Right renal cortex interstitium (tissue), 3 donors: ENCODE data around the gene ASPN. TPM values are rescaled to one million over a fixed set of nuclear protein-coding genes. Genes with fewer than 3 reads are reported as not detected.

Experiments
- DNase-seq, 3 donors: peaks; one replicate each; pipeline ENCODE4 v3.0.0-alpha.2; 2013; ENCODE audit warnings: low read depth in 3 of 3, low spot score in 2 of 3
- polyA plus RNA-seq, 3 donors: library from polyadenylated mRNA; unstranded; fragments of 120-200 nt; gene quantifications; one replicate each; pipeline ENCODE4 v1.2.1, GENCODE V29; 2013; ENCODE audit not compliant: insufficient read length in 3 of 3

The ASPN gene
- polyA plus RNA-seq, 3 donors = 10.2 to 16.4 (median 15.1) TPM

DNA sequence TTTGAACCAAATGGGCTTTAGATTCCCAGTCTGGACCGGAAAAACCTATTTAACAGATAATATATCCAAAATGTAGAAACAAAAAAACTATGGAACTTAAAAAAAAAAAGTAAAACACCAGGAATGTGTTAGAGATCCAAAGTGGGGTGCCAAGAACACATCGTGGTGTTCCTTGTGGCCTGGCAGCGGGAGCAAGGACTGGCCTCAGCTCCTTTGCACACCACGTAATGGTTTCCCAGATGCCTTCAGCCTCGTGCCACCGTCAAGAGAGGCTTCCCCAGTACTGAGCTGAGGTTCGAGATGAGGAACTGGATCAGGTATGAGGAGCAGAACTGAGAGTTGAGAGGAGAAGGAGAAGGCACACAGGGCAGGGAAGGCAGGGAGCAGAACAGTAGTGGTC, 3.5 kb downstream of the ASPN start:
- DNase-seq = no peak

DNA sequence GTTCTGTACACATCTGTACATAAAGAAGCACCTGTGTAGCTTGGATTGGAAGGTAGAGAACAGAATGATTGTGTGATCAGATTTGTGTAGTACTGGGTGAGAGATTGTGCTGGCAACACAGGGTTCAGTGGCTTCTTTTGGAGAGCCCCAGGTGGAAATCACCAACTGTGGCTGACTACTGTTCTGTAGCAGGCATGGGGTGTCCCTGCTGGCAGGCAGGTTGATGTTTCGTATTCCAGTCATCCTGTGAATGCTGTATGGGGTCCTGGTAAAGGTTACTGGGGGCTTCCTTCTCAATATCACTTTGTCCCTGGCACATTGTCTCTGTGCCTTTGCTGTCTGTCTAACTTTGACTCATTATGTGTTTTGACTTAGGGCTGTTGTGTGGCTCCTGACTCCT, 5.3 kb downstream of the ASPN start:
- no peak for DNase-seq

DNA sequence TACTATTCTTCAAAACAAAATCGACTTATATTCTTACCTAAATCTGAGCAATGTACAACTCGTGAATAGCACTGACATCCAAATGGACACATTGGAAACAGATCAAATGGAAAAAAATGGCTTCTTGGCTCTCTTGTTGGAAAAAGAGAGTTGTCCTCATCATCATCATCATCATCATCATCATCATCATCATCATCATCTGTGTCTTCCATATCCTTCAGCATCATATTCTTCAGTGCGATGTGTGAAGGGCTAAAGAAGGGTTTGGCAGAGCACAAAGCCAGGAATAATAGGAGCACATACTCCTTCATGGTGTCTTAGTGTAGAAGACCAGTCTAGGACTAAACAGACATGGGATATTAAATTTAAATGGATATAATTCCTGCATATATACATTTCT, 7.7 kb downstream of the ASPN start:
- DNase-seq = no peak

DNA sequence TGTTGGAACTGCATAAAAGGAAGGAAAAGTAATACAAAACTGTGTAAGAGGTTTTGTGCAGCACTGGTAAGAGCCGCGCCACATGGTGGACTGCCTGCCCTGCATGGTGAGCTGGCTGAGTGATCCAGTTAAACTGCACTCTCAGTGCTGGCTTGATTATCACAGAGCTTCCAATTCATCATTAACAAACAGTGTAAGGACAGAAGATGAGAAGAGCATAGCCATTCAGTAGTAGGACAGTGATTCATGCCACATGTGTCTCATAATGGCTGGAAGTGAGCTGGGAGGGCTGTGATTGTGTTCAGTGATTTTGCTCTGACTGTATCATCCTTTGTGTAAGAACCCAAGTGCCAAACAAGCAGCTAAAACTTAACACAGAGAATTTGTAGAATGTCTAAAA, 14.1 kb downstream of the ASPN start:
- DNase-seq = no peak

DNA sequence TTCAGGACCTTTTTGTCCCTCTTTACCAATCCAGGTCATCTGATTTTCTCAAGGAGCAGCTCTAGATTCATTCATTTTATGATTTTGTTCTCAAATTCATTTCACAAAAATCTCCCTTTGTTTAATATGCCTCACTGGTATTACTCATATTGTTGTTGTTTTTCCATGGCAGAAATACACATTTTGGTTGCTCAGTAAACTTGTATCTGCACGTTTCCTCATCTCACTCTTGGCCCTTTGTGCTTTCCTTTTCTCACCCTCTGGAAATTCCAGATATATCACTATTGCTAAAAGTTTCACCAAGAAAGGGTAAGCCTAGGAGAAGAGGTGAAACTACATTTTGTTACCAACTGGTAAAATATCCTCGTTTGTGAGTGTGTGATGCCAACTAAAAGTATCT, 14.8 kb downstream of the ASPN start:
- no peak for DNase-seq

DNA sequence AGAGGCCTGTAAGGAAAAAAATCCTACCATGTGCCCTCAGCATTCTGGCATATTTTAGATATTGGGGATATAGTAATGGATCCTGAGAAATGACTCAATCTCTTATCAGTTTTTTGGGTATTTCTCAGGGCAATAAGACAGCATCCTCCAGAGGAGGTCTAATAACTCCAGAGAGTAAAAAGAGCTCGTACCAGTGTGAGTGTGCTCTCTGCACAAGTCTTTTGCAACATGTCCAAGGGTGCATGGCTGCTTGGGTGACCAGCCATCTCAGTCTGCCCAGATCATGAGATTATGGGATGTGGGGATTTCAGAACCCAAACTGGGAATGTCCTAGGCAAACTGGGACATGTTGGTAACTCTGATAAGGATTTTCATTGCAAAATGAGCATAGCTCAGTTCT, 15.3 kb downstream of the ASPN start:
- DNase-seq = no peak

DNA sequence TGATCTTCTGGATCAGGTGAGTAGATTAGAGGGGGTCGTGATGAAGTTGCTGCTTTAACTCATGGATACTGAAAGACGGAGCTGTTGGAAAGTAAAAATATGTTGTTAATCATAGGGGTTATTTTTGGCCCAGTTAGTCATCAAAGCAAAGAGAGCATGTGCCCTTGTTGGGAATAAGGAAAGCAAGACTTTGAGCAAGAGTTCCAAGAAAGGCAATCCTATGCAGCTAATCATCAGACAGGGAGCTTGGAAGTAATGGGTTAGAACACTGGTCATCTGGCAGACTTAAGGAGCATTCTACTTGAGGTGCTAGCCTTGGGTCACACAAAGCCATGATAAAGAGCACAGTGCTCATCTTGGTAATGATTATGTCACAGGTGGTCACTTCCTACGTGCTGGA, 18.3 kb downstream of the ASPN start:
- no peak for DNase-seq

DNA sequence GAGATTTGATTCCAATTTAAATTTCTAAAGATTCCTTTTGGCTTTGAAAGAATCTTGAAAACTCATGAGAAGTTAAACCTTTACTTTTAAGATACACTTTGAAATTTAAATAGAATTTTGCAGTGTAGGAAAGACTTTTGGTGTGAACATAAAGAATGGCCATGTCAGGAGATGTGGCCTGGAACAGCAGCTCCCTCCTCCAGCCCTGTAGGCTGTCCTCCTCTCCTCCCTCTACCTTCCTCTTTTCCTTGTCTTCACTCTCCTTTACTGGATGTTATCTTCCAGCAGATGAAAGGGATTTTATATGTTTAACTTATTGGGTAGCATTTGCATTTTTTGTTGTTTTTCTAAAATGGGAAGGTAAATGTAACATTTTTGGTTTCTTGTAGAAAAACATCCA, 18.9 kb downstream of the ASPN start:
- DNase-seq = no peak

DNA sequence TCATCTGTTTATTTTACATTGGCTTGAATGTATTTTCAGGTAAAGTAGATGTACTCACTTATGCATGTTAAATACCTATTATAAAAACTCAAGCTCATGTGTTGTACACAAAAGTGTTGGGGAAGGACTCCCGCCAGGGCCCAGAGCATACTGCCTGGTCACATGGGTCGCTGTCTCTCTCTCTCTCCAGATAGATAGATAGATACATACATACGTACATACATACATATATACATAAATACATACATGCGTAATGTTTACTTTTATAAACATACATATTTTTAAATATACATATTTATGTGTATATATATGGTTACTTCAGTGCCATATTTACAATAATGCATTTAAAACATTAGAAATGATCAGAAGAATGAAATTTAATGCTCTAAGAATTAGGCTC, 24.7 kb downstream of the ASPN start:
- DNase-seq = no peak

DNA sequence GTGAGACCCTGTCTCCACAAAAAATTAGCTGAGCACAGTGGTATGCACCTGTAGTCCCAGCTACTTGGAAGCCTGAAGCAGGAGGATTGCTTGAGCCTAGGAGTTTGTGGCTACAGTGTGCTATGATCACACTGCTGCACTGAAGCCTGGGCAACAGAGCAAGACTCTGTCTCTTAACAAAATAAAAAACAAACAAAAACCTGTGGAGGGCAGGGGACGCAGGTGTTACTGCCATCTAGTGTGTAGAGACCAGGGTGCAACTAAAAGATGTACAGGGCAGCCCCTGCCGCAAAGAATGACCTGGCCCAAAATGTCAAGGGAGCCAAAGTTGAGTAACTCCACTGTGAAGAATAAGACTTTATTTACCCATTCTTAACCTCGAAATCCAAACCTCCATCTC, 27.1 kb downstream of the ASPN start:
- no peak for DNase-seq

DNA sequence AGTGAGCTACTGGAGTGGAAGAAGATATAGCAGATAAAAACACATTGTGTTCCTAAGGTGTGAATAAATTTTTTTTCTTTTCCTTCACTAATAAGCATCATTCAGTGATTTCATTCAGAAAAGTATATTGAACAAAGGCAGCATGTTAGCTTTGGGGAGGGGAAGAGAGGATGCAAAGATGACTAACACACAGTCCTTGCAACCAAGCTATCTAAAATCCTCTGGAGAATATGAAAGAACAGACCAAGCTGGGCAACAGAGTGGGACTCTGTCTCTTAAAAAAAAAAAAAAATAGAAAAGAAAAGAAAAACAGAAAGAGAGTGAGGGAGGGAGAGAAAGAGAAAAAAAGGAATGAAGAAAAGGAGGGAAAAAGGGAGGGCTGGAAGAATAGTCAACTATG, 35.8 kb downstream of the ASPN start:
- DNase-seq = no peak

DNA sequence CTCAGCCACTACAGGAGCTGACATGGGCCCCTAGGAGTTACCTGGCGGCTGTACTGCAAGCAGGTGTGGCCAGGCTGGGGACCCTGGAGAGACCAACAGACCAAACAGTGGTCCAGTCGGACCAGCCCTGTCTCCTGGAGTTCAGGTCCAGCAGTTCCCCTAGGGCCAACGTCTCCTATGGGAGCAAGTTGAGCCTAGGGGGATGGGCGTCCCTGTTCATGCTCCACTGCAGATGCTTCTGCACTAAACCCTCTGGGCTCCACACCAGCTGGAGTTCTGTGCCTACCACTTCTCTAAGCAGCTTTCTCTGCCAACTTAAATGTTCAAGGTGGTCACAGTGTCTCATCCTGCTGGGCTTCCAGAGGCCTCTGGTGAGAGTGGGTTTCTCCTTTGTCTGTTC, 37.5 kb downstream of the ASPN start:
- DNase-seq = no peak

DNA sequence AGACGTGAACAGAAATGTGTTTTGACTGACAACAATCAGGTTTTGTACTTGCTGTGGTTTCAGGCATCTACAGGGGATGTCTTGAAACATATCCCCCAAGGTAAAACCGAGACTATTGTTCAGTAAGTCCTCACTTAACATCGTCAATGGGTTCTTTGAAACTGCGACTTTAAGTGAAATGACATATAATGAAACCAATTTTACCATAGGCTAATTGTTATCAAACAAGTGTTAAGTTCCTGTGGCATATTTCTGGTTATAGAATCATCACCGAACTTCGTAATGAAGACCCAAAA, 41.6 kb downstream of the ASPN start:
- DNase-seq = no peak

DNA sequence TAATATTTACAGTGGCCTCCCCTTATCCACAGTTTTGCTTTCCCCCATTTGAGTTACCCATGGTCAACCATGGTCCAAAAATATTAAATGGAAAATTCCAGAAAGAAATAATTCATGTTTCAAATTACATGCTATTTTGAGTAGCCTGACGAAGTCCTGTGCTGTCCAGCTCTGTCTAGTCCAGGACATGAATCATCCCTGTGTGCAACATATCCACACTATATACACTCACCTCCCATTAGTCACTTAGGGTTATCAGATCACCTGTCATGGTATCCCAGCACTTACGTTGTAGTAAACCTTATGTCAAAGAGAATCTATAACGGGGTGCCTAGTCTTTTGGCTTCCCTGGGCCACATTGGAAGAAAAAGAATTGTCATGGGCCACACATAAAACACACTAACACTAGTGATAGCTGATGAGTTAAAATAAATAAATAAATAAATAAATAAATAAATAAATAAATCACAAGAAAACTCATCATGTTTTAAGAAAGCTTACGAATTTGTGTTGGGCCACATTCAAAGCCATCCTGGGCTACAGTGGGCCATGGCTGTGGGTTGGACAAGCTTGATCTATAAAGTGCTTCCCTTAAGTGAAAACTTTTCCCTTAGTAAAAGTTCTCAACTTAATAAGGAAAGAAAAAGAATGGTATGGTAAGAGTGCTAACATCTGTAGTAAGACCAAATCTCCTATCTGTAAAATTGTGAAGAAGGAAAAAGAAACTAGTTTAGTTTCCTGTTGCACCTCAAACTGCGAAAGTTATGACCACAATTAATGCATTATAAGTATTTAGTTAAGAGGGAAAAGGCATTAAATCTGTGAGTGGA, 42.2 kb downstream of the ASPN start:
- DNase-seq = no peak

DNA sequence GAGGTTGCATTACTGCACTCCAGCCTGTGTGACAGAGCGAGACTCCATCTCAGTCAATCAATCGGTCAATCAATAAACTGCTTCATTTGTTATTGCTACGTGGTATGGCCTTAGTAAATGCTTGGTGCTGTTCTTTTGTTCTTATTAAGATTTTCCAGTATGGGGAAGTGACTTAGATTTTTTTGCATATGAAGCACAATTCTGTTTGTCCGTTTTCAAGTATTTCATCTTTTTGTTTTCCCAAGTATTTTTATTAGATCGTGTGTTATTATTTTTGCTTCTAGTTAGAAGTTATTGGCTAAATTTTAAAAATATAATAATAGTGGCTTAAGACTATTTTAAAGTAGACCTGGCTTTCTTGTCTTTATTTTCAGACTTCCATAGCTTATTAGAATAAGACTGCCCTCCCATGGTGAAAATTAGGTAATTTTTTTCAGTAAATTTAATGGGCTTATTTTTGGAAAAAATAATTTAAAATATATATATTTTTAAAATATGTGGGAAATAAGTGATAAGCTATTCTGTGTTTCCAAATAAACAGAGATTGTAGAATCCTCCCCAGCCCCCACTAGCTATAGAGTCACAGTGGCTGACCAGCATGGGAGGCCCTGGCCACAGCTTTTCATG, 43.3 kb downstream of the ASPN start:
- no peak for DNase-seq

DNA sequence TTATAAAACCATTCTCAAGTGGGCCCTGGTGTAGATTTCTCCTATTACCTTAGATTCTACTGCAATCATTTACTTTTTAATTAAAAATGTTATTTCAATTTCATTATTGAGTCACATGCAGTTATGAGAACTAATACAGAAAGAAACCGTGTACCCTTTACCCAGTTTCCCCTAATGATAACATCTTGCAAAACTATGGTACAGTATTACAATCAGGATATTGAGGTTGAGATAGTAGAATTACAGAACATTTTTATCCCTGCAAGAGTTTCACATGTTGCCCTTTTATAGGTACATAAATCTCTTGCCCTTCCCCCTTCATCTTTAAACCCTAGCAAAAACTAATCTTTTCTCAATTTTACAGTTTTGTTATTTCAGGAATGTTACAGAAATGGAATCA, 47.0 kb downstream of the ASPN start:
- no peak for DNase-seq

DNA sequence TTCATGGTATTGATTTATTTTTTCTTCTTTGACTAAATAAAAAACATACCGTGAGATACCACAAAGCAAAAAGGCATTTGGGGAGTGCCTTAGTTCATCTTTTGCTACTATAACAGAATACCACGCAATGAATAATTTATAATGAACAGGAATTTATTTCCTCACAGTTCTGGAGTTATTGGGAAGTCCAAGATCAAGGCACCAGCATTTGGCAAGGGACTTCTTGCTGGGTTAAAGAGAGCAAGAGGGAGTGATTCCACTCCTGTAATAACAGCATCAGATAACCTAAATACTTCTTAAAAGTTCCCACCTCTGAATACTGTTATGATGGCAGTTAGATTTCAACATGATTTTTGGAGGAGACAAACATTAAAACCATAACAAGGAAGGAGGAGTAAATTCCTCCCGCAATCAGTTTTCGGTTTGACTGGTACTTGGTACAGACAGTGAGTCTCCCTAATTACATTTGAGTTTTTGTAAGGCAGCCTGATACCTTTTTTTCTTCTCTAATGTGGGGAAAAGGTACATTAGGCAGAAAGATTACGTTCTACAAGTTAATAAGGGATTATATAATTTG, 49.2 kb downstream of the ASPN start:
- DNase-seq = no peak

DNA sequence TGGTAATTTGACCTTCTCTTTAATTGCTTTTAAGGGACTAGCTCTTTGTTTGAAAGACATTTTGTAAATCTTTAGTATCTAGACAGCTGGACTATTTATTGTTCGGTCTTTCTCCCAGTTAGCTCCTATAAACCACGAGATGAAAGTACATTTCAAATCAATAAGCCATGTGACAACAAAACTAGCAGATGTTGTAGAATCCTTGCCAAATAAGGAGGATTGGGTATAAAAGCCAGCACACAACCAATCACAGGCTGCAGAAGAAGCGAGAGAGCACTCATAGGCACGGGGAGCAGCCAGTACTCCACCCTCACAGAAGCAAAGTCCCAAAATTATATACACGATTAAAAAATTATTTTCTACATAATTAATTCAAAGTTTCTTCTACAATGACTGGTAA, 50.0 kb downstream of the ASPN start:
- no peak for DNase-seq

DNA sequence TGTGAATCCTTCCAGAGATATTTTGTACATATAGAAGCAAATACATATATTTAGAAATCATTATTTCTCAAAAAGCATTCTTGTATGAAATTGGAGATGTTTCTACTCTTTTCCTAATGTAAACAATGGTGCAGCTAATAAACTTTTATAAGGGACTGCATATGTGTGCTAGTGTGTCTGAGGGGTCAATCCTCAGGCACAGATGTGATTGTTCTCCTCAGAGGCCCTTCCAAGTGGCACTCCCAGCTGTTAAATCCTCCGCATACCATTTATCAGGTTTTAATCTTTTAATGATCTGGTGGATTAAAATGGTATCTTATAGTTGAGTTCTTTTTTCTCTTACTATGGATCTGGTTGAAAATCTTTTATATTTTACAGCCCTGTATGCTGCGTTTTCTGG, 52.5 kb downstream of the ASPN start:
- DNase-seq = no peak

DNA sequence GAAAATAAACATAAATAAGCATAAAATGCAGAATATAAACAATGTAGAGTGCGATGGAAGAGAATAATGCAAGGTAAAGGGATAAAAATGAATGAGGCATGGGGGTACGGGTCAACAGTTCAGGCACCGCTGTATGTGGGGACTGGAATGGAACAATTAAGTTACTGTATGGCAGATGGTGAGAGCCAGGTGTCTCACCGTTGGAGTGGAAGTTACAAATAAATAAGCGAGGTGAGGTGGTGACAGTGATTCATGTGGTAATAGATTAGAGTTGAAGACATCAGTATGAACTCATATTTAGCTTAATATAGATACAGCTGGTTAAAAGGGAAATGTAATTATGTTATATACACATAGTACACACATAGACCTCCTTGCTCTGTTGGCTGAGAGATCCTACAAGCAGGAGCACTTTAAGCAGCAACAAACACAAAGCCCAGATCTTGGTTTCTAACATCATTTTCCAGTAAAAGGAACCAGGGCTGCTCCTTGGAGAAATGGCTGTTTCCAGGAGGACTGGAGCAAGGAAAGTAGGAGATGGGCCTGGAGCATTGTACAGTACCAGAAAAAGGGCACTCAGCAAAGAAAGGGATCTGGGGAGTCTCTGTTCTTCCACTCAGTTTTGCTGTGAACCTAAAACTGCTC, 55.7 kb downstream of the ASPN start:
- no peak for DNase-seq

DNA sequence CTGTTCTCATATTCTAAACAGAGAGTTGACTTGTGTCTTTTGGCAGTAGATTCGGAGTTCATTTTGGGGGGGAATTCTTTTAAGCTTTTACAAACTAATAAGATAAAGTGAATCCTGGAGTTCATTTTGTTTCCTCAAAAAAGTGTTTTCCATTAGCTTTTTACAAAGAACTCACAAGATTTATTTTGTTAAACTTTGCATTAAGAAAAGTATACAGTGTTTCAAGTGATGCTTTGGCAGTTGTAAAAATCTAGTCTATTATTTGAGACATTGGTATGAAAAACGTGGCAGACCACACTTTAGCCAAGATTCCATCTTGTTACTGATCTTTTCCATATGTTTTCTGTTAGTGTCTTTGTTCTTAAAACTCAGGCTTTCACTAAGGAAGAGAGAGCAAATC, 56.8 kb downstream of the ASPN start:
- DNase-seq = peak; percentile 58 to 77 (median 62)

DNA sequence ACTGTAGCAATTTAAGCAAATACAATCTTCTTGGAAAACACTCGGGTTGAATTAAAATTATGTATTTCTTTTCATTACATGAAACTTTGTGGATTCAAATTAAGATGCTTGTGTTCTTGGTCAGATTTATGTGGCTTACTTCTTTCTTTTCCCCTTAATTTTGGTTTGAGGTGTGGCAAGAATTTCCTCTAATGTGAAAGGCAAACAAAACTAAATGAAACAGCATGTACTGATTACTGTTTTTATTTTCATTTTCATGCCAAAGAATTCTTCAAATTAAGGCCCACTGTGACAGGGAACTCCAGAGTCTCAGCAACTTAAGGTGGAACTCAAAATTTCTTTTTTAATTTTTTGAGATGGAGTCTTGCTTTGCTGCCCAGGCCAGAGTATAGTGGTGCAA, 58.0 kb downstream of the ASPN start, which contains the start of gene OMD:
OMD (minus strand) TSS at position 132 of the 400 bp plus-strand sequence. CDS start 6,913 bp downstream, outside the sequence.
- no peak for DNase-seq
